Measurements from ENCODE around the gene LRRC41. TPM values are rescaled to one million over a fixed set of nuclear protein-coding genes. Genes with fewer than 3 reads are reported as not detected.

The LRRC41 gene
- polyA plus RNA-seq, 1 of the 3 experiments (the other 2 are of a cell fraction), result 59.3 TPM

DNA sequence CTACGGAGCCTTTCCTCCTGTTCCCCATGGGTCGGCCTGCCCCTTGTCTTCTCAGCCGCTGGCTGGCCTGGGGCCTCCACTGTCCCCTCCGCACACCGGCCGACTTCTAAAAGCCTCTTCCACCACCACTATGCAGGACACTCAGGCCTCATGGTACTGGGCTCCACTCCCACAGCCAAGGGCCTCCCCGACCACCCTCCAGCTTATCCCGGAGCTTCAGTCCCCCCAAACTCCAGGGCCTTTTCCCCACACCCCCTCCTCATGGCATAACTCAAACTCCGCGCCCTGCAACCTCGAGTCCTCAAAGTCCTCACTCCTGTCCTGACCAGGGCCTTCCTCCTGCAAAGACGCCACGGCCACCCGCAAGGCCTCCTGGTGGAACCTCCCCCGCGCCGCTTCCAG, 2.0 kb downstream of the LRRC41 start:
- Histone ChIP-seq H4K20me1 (ENCODE audit: insufficient read depth) (peaks cover 14% of the 10 kb centered on the region), H3K79me2 (ENCODE audit: insufficient read depth) (peaks cover 84% of the 10 kb centered on the region), H3K9me2 (no peaks in the 10 kb centered on the region), H3K27ac (ENCODE audit: low read depth in 2 of 2, low read length in 1 of 2) (peak overlapping the region; percentile 93), H3K4me1 (ENCODE audit: control insufficient read depth in 1 of 2, insufficient read depth in 2 of 2, low read depth in 1 of 2, low read length in 1 of 2) (peaks cover 11 to 14% of the 10 kb centered on the region in 2 experiments), H3K36me3 (replicated peaks in 1 of 2; ENCODE audit: control insufficient read depth in 1 of 2, insufficient read depth in 2 of 2, low read length in 1 of 2) (peaks cover 18 to 28% of the 10 kb centered on the region in 2 experiments), H3K9ac (peak overlapping the region; percentile 98), H3K4me2 (peak overlapping the region; percentile 95), H3K27me3 (ENCODE audit: insufficient read depth) (no peaks in the 10 kb centered on the region), H3F3A (replicated peaks; ENCODE audit: insufficient read depth) (peaks cover 10% of the 10 kb centered on the region), H2AFZ (ENCODE audit: low read depth) (peak overlapping the region; percentile 42; the same call in 1 of the 2 replicates), H3K9me3 (no peaks in the 10 kb centered on the region), H3K4me3 (ENCODE audit: low read depth in 2 of 2, low read length in 1 of 2) (peak overlapping the region; percentile 66 to 89)
- TF ChIP-seq, protein P1, sequence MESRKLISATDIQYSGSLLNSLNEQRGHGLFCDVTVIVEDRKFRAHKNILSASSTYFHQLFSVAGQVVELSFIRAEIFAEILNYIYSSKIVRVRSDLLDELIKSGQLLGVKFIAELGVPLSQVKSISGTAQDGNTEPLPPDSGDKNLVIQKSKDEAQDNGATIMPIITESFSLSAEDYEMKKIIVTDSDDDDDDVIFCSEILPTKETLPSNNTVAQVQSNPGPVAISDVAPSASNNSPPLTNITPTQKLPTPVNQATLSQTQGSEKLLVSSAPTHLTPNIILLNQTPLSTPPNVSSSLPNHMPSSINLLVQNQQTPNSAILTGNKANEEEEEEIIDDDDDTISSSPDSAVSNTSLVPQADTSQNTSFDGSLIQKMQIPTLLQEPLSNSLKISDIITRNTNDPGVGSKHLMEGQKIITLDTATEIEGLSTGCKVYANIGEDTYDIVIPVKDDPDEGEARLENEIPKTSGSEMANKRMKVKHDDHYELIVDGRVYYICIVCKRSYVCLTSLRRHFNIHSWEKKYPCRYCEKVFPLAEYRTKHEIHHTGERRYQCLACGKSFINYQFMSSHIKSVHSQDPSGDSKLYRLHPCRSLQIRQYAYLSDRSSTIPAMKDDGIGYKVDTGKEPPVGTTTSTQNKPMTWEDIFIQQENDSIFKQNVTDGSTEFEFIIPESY (IDR thresholded peaks at IDR 0.05; ENCODE audit: borderline replicate concordance, low read depth), result no peak
- TF ChIP-seq, protein P2, sequence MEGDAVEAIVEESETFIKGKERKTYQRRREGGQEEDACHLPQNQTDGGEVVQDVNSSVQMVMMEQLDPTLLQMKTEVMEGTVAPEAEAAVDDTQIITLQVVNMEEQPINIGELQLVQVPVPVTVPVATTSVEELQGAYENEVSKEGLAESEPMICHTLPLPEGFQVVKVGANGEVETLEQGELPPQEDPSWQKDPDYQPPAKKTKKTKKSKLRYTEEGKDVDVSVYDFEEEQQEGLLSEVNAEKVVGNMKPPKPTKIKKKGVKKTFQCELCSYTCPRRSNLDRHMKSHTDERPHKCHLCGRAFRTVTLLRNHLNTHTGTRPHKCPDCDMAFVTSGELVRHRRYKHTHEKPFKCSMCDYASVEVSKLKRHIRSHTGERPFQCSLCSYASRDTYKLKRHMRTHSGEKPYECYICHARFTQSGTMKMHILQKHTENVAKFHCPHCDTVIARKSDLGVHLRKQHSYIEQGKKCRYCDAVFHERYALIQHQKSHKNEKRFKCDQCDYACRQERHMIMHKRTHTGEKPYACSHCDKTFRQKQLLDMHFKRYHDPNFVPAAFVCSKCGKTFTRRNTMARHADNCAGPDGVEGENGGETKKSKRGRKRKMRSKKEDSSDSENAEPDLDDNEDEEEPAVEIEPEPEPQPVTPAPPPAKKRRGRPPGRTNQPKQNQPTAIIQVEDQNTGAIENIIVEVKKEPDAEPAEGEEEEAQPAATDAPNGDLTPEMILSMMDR (IDR thresholded peaks at IDR 0.05), result no peak
- 0 out of 2 replicates have a peak, but pooled peaks have one; percentile 24 for TF ChIP-seq MXI1 (IDR thresholded peaks at IDR 0.05; ENCODE audit: low read depth, low read length)
- POLR2A ChIA-PET, result no interaction called here
- DNase-seq, result no peak
- WGBS (ENCODE audit: low lambda C conversion rate), result 14% methylated on average over 17 of the region's 17 CpGs
- CTCF ChIA-PET, result interaction anchor here (0.8 to 1.2 kb wide), 2 partner anchors 22 to 46 kb away, joined by 3 read pairs; no protein-coding TSS in a partner anchor

GRCh38 chr1:46300673-46301405, 2.6 kb downstream of the LRRC41 start:
- ChIA-PET CTCF (interaction anchor here (0.8 to 1.2 kb wide), 2 partner anchors 22 to 47 kb away, joined by 3 read pairs; no protein-coding TSS in a partner anchor), POLR2A (interaction anchor here (0.9 kb wide), 1 partner anchor 16 kb away, joined by 5 read pairs; no protein-coding TSS in a partner anchor)
- TF ChIP-seq JUND (IDR thresholded peaks at IDR 0.05) (no peak), SMC3 (IDR thresholded peaks at IDR 0.05; ENCODE audit: low read depth, low read length) (no peak), POLR2AphosphoS5 (IDR thresholded peaks at IDR 0.05; ENCODE audit: low read depth, low read length) (no peak)
- no peak for DNase-seq
- peaks cover 22 to 26% of the 10 kb centered on the region in 2 experiments for H3K36me3 ChIP-seq (replicated peaks in 1 of 2; ENCODE audit: control insufficient read depth in 1 of 2, insufficient read depth in 2 of 2, low read length in 1 of 2)
- H3K9me3 ChIP-seq, result no peaks in the 10 kb centered on the region
- peaks cover 8% of the 10 kb centered on the region for H4K20me1 ChIP-seq (ENCODE audit: insufficient read depth)
- peaks cover 10 to 11% of the 10 kb centered on the region in 2 experiments for H3K4me1 ChIP-seq (ENCODE audit: control insufficient read depth in 1 of 2, insufficient read depth in 2 of 2, low read depth in 1 of 2, low read length in 1 of 2)
- H3K9ac ChIP-seq, result peak overlapping the region; percentile 98
- 66% methylated on average over 6 of the region's 6 CpGs for WGBS (ENCODE audit: low lambda C conversion rate)
- H3K4me2 ChIP-seq, result peak overlapping the region; percentile 95
- H3K79me2 ChIP-seq (ENCODE audit: insufficient read depth), result peaks cover 82% of the 10 kb centered on the region
- H3K4me3 ChIP-seq (ENCODE audit: low read depth in 2 of 2, low read length in 1 of 2), result peak overlapping the region; percentile 66 to 89
- H3K27ac ChIP-seq (ENCODE audit: low read depth in 2 of 2, low read length in 1 of 2), result peak overlapping the region; percentile 93
- peak overlapping the region; percentile 42; the same call in 1 of the 2 replicates for H2AFZ ChIP-seq (ENCODE audit: low read depth)
- H3F3A ChIP-seq (replicated peaks; ENCODE audit: insufficient read depth), result peaks cover 10% of the 10 kb centered on the region
- H3K9me2 ChIP-seq, result no peaks in the 10 kb centered on the region
- H3K27me3 ChIP-seq (ENCODE audit: insufficient read depth), result no peaks in the 10 kb centered on the region

Data from SK-N-SH (cell line).